ENCODE data around the gene SOCS6. TPM values are rescaled to one million over a fixed set of nuclear protein-coding genes. Genes with fewer than 3 reads are reported as not detected.
"Not testable (repeated sequence)": the region's sequence is repeated elsewhere in the genome, so short reads cannot be mapped to it uniquely, and the experiment has no call there.

SOCS6 gene
- total RNA-seq, 1 donor, result 38.7 TPM

DNA sequence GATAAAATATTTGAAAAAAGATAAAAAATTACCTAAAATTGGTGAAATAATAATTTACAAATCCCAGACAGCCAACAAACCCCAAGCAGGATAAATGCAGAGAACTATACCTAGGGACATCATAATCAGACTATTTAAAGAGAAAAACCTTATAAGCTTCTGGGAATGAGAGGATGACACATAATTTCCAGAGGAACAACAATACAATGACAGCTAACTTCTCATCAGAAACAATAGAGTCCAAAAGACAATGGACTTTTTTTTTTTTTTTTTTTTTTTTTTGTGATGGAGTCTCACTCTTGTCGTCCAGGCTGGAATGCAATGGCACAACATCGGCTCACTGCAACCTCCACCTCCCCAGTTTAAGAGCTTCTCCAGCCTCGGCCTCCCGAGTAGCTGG lies 65.2 kb downstream of the SOCS6 start:
- no peak overlapping the region for H2AFZ ChIP-seq (ENCODE audit: low read length)
- TF ChIP-seq, protein P1, sequence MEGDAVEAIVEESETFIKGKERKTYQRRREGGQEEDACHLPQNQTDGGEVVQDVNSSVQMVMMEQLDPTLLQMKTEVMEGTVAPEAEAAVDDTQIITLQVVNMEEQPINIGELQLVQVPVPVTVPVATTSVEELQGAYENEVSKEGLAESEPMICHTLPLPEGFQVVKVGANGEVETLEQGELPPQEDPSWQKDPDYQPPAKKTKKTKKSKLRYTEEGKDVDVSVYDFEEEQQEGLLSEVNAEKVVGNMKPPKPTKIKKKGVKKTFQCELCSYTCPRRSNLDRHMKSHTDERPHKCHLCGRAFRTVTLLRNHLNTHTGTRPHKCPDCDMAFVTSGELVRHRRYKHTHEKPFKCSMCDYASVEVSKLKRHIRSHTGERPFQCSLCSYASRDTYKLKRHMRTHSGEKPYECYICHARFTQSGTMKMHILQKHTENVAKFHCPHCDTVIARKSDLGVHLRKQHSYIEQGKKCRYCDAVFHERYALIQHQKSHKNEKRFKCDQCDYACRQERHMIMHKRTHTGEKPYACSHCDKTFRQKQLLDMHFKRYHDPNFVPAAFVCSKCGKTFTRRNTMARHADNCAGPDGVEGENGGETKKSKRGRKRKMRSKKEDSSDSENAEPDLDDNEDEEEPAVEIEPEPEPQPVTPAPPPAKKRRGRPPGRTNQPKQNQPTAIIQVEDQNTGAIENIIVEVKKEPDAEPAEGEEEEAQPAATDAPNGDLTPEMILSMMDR (IDR thresholded peaks at IDR 0.05; ENCODE audit: extremely low read depth, low read depth, low read length), result no peak
- peaks cover 13% of the 10 kb centered on the region for H3K36me3 ChIP-seq (ENCODE audit: insufficient read depth, low read length)
- no peak for DNase-seq (ENCODE audit: insufficient read length, low spot score, missing footprints)
- H3K4me2 ChIP-seq (ENCODE audit: insufficient read depth, low read length), result no peak overlapping the region
- H3K4me3 ChIP-seq (ENCODE audit: insufficient read depth, low read length), result no peak overlapping the region
- H3K9me3 ChIP-seq (ENCODE audit: low read depth, low read length), result no peaks in the 10 kb centered on the region
- no peaks in the 10 kb centered on the region for H3K79me2 ChIP-seq (ENCODE audit: insufficient read depth, low read length)
- H3K27ac ChIP-seq (ENCODE audit: low read depth, low read length), result no peak overlapping the region
- H4K20me1 ChIP-seq (ENCODE audit: insufficient read depth, low read length), result no peaks in the 10 kb centered on the region
- no peaks in the 10 kb centered on the region for H3K27me3 ChIP-seq (ENCODE audit: insufficient read depth, low read length)
- H3K4me1 ChIP-seq (ENCODE audit: insufficient read depth, low read length), result peaks cover 15% of the 10 kb centered on the region

DNA sequence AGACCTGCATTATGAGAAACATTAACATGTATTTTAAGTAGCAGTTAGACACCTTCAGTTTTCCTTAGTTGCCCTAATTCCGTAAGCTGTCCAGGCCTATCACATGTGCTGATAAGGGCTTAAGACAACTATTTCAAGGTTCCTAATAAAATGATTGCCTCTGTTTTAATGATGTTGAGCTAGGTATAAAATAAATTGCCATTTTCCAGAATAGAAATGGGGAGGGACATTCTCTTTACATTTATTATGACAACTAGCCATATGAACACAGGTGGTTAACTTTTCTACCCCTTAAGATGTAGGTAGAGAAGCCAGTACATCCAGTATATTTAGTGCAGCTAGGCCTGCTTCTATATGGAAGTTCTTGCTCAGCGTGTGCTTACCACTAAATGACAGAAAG lies 65.9 kb downstream of the SOCS6 start:
- Histone ChIP-seq H3K9me3 (ENCODE audit: low read depth, low read length) (no peaks in the 10 kb centered on the region), H4K20me1 (ENCODE audit: insufficient read depth, low read length) (no peaks in the 10 kb centered on the region), H3K4me3 (ENCODE audit: insufficient read depth, low read length) (no peak overlapping the region), H2AFZ (ENCODE audit: low read length) (no peak overlapping the region), H3K79me2 (ENCODE audit: insufficient read depth, low read length) (no peaks in the 10 kb centered on the region), H3K4me2 (ENCODE audit: insufficient read depth, low read length) (no peak overlapping the region), H3K36me3 (ENCODE audit: insufficient read depth, low read length) (peaks cover 13% of the 10 kb centered on the region), H3K27me3 (ENCODE audit: insufficient read depth, low read length) (no peaks in the 10 kb centered on the region), H3K27ac (ENCODE audit: low read depth, low read length) (no peak overlapping the region), H3K4me1 (ENCODE audit: insufficient read depth, low read length) (peaks cover 15% of the 10 kb centered on the region)
- no peak for DNase-seq (ENCODE audit: insufficient read length, low spot score, missing footprints)
- TF ChIP-seq, protein P1 (IDR thresholded peaks at IDR 0.05; ENCODE audit: extremely low read depth, low read depth, low read length), result no peak

DNA sequence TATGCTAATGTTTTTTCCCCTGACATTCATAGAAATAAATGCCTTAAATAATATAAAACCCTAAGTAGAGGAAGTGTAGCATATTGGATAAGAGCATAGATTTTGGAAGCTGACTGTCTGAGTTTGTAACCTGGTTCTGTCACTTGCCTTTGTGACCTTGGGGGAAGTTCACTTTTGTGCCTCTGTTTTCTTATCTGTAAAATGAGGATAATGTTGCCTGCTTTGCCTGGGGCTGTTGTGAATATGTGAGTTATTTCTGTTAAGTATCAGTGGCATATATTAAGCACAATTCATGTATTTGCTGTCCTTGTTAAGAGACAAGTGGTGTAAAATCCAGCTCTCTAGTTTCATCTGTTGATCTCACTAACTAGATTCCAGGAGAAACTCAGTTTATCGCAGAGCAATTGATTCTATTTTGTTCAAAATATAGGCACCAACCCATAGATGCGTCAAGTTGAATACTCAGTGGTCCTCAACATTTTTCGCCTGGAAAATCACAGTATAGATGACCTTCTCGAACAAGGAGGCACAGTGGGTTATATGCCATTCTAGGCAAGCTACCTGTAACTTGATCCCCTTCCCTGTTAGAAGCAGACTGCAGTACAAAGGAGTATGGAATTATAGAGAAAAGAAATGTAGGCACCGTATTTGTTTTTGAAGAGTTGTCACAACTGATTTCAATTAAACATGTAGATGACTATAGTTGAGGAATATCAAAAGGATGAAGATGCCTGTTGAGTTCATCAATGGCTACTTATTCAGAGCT lies 67.0 kb downstream of the SOCS6 start:
- TF ChIP-seq, protein P1 (IDR thresholded peaks at IDR 0.05; ENCODE audit: extremely low read depth, low read depth, low read length), result no peak

GRCh38 chr18:70358105-70358406 lies 69.2 kb downstream of the SOCS6 start:
- H3K36me3 ChIP-seq (ENCODE audit: insufficient read depth, low read length); H3K79me2 ChIP-seq (ENCODE audit: insufficient read depth, low read length); H3K9me3 ChIP-seq (ENCODE audit: low read depth, low read length); H3K27me3 ChIP-seq (ENCODE audit: insufficient read depth, low read length); H3K4me3 ChIP-seq (ENCODE audit: insufficient read depth, low read length); H4K20me1 ChIP-seq (ENCODE audit: insufficient read depth, low read length); DNase-seq (ENCODE audit: insufficient read length, low spot score, missing footprints); H2AFZ ChIP-seq (ENCODE audit: low read length): not testable (repeated sequence)
- Histone ChIP-seq H3K27ac (ENCODE audit: low read depth, low read length) (peak overlapping the region; percentile 69), H3K4me1 (ENCODE audit: insufficient read depth, low read length) (peaks cover 15% of the 10 kb centered on the region), H3K4me2 (ENCODE audit: insufficient read depth, low read length) (peak overlapping the region; percentile 46)

More for the DNA sequence above, 67.0 kb downstream of the SOCS6 start:
- Histone ChIP-seq H3K27me3 (ENCODE audit: insufficient read depth, low read length) (no peaks in the 10 kb centered on the region), H3K4me3 (ENCODE audit: insufficient read depth, low read length) (no peak overlapping the region), H3K27ac (ENCODE audit: low read depth, low read length) (no peak overlapping the region), H3K79me2 (ENCODE audit: insufficient read depth, low read length) (no peaks in the 10 kb centered on the region), H3K36me3 (ENCODE audit: insufficient read depth, low read length) (peaks cover 13% of the 10 kb centered on the region), H3K9me3 (ENCODE audit: low read depth, low read length) (no peaks in the 10 kb centered on the region), H4K20me1 (ENCODE audit: insufficient read depth, low read length) (no peaks in the 10 kb centered on the region), H3K4me1 (ENCODE audit: insufficient read depth, low read length) (peaks cover 15% of the 10 kb centered on the region), H2AFZ (ENCODE audit: low read length) (no peak overlapping the region), H3K4me2 (ENCODE audit: insufficient read depth, low read length) (no peak overlapping the region)
- no peak for DNase-seq (ENCODE audit: insufficient read length, low spot score, missing footprints)
